ENCODE measurements around the gene C11orf68.

The C11orf68 gene

DNA sequence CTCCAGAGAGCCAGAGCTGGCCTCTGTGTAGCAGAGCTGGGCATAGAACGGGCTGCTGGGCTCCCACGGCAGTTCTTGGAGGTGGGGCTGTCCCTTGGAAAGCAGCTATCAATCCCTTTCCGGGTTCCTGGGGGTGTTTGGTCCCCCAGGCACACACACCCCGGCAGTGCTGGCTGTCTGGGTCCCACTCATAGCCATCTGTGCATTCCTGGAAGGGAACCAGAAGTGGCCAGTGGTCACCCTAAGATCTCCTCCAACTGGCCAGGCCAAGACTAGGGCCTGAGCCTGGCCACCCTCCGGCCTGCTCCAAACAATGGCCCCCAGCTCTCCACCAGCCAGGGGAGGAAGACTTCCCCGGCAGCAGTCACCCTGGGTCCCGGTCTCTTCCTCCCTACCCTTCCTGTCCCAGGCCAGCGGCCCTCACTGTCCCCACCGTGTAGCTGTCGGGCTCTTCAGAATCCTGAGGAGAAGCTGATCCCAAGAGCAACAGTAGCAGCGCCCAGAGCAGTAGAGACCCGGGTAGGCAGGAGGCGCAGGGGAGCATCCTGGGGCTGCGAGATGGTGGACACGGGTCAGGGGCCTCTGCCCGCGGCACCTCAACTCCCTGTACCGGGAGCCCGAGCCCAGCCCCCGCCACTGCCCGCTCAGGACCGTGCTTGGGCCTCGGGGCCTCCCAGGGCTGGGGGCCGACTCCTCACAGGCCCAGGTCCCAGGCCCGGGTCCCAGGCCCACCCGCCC is 46.9 kb downstream of the C11orf68 start:
- no peak for DNase-seq

DNA sequence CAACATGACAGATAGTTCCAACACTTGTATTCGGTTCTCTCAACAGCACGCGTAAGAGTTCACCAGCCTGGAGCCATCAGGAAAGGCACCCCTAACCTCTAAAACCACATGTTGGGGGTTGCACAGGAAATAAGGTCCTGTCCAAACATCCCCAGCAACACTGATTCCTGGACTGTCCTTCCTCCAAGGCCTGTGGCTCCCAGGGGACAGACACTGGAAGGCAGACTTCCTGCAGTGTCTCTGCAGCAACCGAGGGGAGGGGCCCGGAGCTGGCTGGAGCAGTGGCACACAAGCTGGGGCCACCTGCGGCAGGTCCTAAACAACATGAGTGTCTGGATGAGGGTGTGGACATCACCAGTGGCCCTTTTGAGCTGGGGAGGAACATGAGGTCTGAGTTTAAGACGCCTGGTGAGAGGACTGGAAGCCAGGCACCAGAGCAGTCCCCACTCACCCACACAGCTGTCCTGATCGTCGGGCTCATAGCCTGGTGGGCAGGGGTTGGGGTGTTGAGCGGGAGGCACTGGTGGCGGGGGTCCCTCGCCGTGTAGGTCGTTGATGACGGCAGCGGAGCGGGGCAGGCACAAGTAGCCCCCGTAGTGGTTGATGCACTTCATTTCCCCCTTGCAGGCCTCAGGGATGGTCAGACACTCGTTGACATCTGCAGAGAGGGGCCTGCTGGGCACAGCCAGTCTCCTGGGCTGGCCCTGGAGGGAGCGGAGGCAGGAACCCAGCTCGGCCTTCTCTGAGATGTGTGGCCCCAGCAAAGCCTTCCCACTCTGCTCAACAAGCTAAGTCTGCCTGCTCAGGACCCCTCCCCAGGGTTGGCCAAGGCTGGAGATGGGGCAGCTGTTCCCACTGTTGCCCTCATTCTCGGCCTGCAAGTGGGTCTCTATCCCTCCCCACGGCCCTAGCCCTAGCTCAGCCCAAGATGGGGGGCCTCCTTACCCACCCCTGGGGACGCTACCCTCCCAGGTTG is 47.9 kb downstream of the C11orf68 start:
- DNase-seq: no peak

DNA sequence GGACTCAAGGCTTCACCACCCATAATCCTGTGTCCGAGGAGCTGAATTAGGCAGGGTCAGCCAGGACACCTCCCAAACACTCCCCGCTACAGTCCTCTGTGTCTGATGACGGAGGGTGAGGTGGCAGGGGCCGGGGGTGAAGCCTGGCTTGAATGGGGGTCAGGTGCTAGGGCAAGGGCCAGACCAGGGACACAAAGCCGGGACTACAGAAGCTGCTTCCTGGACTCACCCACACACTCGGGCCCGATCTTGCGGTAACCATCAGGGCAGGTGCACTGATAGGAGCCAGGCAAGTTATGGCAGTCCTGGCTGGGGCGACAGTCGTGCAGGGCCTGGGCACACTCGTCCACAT is 48.6 kb downstream of the C11orf68 start:
- DNase-seq: no peak

DNA sequence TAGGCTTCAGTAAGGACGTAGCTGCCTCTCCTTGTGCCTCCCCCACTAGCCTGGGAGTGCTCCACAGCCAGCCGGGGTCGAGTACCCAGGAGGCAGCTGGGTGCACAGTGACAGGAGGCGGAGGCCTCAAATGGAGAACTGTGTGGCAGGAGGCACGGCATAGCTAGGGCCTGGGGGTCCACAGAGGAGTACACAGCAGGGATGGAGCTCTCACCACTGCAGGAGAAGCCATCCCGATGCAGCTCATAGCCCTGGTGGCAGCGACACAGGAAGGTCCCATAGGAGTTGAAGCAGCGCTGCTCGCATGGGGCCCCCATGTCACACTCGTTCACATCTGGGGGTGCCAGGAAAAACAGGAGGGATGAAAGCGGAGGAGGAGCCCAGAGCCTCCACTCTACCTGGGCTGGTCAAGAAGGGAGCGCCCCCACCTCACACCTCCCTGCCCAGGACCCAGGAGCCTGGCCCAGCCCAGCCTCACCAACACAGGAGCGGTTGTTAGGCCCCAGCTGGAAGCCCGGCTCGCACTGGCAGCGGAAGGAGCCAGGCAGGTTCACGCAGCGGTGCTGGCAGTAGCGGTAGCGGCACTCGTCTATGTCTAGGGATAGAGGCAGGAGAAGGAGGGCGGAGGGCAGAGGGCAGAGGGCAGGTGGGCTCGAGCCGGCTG is 49.1 kb downstream of the C11orf68 start:
- DNase-seq: no peak

DNA sequence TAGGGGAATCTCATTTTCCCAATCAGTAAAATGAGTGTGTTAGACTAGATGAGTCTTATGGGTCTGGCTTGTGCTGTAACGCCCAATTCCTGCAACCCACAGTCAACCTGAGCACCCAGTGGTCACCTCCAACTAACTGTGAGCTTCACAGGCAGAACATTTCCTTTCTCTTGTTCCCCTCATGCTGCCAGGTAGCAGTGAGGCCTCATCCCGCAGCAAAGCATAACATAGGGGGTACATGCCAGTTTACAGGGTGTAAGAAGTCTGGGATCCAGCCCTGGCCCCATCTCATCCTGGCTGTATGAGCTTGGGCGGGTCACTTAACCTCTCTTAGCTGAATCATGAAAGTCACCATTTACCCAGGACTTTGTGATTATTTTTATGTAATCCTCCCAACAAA is 50.0 kb downstream of the C11orf68 start:
- DNase-seq: no peak

DNA sequence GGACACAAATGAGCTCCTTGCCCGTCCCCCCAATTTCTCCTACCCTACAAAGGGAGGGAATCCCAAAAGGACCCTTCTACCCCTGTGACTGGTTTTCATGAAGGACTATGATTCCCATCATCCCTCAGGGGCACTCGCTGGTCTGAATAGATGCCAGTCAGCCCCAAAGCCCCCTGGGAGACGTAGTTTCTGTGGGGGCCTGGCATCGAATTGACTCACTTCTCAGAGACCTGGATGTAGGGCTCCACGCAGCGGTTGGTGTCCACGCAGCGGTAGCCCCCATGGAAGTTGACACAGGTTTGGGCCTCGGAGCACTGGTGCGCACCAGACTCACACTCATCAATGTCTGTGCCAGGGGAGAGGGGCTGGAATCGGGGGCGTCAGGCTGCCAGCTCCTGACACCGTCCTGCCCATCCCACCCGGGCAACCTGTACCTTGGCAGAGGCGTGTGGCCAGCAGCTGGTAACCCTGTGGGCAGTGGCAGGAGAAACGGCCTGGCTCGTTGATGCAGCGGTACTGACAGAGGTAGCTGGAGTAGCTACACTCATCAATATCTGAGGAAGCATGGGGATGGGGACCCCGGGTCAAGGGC is 50.7 kb downstream of the C11orf68 start:
- no peak for DNase-seq

DNA sequence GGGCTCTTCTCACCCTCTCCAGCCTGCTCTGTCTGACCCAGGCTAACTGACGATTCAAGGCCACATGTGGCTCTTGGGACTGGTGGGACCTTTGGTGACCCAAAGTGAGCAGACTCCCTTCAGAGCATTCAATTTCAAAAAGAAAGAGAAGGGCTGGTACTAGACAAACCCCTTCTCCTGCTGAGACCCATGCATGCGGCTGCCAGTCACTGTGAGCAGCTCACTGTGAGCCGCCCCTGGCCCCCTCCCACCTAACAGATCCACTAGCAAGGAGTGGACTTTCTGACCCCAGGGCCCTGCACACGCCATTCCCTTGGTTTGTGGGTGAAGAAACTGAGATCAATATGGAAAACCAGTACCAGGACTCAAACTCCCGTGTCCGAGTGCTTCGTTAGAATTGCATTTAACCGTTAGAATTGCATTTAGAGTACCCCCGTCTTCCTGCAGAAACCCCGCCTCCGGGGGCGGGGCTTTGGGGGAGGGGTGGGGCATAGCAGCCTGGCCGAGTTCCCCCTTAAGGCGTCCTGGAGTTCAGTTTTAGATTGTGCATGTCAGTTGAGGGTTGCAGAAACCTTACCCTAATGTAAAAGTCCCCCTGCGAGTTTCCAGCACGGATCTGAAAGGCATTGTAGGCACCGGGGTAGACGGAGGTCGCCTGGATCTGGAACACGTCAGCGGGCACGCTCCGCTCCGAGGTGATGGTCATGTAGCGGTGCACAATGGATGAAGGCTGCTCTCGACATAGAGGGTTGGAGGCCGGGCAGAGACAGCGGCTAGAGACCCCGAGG is 51.4 kb downstream of the C11orf68 start:
- DNase-seq: peak in 1 of 4 experiments; percentile 50
